Measurements from ENCODE around the gene NEUROG3.

Gene NEUROG3

DNA sequence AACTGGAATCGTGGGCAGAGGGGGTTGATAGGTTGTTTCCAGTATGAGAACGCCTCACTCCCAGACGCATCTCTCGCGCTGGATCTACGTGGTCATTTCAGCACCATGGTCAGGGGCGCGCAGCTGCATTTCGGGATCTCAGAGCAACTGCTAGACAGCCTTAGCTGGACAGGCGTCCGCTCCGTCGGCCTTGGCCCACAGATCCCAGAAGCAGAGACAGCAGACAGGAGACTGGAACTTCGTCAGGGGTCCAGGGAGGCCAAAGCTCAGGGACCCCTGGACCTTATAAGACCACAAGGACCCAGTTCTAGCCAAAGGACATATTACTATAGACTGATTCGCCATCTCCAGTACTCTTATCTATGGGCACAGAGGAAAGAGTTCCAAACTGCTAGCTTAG lies 5.3 kb downstream of the NEUROG3 start:
- Histone ChIP-seq H3K4me1 (ENCODE audit: low read depth, poor library complexity, severe bottlenecking) (no peaks in the 10 kb centered on the region), H3K27me3 (ENCODE audit: insufficient read depth, low read depth) (peaks cover 11% of the 10 kb centered on the region; the same call in 1 of the 2 replicates), H3K9ac (no peak overlapping the region), H4K20me1 (ENCODE audit: insufficient read depth) (no peaks in the 10 kb centered on the region), H3K27ac (no peak overlapping the region), H2AFZ (ENCODE audit: low read depth) (no peak overlapping the region), H3K4me3 (IDR thresholded peaks at IDR 0.05; ENCODE audit: insufficient read depth, low read depth, low read length) (no peak overlapping the region), H3K4me2 (no peak overlapping the region), H3K36me3 (ENCODE audit: insufficient read depth) (no peaks in the 10 kb centered on the region), H3K79me2 (ENCODE audit: insufficient read depth, low read depth) (no peaks in the 10 kb centered on the region)
- no peak for TF ChIP-seq CTCF (conservative IDR thresholded peaks at IDR 0.05; ENCODE audit: low read depth, low read length)

DNA sequence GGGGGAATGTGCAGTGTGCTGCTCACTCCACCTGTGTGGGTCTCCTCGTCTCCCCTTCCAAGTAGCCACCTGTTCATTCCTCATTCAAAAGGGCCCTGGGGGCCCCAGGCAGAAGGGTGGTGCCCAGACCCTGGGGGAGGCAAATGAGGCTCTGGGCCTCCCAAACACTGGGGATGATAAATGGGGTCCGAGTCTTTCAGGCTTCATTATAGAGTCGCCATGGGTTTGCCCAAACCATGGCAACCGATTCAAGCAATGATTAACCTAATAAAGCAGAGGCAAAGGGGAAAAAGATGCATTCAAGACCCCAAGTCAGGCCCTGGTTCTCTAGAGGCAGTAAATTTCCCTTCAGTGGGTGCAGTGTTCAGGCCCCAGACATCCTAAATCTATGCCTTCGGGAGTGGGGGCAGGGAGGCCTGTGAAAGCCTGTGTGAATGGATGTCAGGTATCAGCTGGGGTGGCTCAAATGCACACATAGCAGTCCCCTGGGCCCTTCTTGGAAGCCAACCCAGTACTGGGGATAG lies 10.4 kb downstream of the NEUROG3 start:
- H3K27ac ChIP-seq, result no peak overlapping the region
- no peak for TF ChIP-seq CTCF (conservative IDR thresholded peaks at IDR 0.05; ENCODE audit: low read depth, low read length)
- H4K20me1 ChIP-seq (ENCODE audit: insufficient read depth), result no peaks in the 10 kb centered on the region
- H3K79me2 ChIP-seq (ENCODE audit: insufficient read depth, low read depth), result no peaks in the 10 kb centered on the region
- H3K27me3 ChIP-seq (ENCODE audit: insufficient read depth, low read depth), result no peaks in the 10 kb centered on the region
- H3K9ac ChIP-seq, result no peak overlapping the region
- H3K4me2 ChIP-seq, result no peak overlapping the region
- H3K4me3 ChIP-seq (IDR thresholded peaks at IDR 0.05; ENCODE audit: insufficient read depth, low read depth, low read length), result no peak overlapping the region
- no peaks in the 10 kb centered on the region for H3K4me1 ChIP-seq (ENCODE audit: low read depth, poor library complexity, severe bottlenecking)
- H2AFZ ChIP-seq (ENCODE audit: low read depth), result no peak overlapping the region
- no peaks in the 10 kb centered on the region for H3K36me3 ChIP-seq (ENCODE audit: insufficient read depth)

- H3K27ac ChIP-seq, result no peak overlapping the region
- TF ChIP-seq CTCF (conservative IDR thresholded peaks at IDR 0.05; ENCODE audit: low read depth, low read length), result no peak
- no peaks in the 10 kb centered on the region for H3K36me3 ChIP-seq (ENCODE audit: insufficient read depth)
- H3K4me2 ChIP-seq, result no peak overlapping the region
- H3K4me1 ChIP-seq (ENCODE audit: low read depth, poor library complexity, severe bottlenecking), result no peaks in the 10 kb centered on the region
- no peaks in the 10 kb centered on the region for H3K79me2 ChIP-seq (ENCODE audit: insufficient read depth, low read depth)
- no peaks in the 10 kb centered on the region for H4K20me1 ChIP-seq (ENCODE audit: insufficient read depth)
- H3K4me3 ChIP-seq (IDR thresholded peaks at IDR 0.05; ENCODE audit: insufficient read depth, low read depth, low read length), result no peak overlapping the region
- H3K27me3 ChIP-seq (ENCODE audit: insufficient read depth, low read depth), result no peaks in the 10 kb centered on the region
- H3K9ac ChIP-seq, result no peak overlapping the region
- no peak overlapping the region for H2AFZ ChIP-seq (ENCODE audit: low read depth)
Observed at GRCh38 chr10:69559525-69559924, 13.7 kb downstream of the NEUROG3 start.

DNA sequence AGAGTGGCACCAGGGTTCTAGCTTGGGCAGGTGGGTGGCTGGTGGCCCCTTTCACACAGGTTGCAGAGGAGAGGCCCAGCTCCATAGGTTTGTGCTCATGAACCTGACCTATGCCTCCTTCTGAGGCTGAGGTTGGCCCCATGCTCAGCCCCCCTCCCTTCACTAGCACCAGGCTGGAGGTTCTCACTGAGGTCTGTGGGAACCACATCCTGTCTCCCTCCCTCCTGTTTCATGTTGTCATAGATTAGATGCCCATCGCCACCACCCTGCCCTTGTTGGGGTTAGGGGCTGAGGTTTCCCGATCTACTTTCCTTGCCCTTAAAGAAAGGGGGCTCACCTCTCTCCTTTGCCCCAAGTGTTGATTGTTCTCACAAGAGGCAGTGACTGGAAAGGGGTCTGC lies 14.7 kb downstream of the NEUROG3 start:
- Histone ChIP-seq H3K9ac (no peak overlapping the region), H3K36me3 (ENCODE audit: insufficient read depth) (no peaks in the 10 kb centered on the region), H3K4me3 (IDR thresholded peaks at IDR 0.05; ENCODE audit: insufficient read depth, low read depth, low read length) (no peak overlapping the region), H3K4me1 (ENCODE audit: low read depth, poor library complexity, severe bottlenecking) (no peaks in the 10 kb centered on the region), H3K79me2 (ENCODE audit: insufficient read depth, low read depth) (no peaks in the 10 kb centered on the region), H2AFZ (ENCODE audit: low read depth) (no peak overlapping the region), H3K27me3 (ENCODE audit: insufficient read depth, low read depth) (no peaks in the 10 kb centered on the region), H3K4me2 (no peak overlapping the region), H4K20me1 (ENCODE audit: insufficient read depth) (no peaks in the 10 kb centered on the region), H3K27ac (no peak overlapping the region)
- TF ChIP-seq CTCF (conservative IDR thresholded peaks at IDR 0.05; ENCODE audit: low read depth, low read length), result no peak
